Osteoblast (primary cell): ENCODE measurements around the gene SLC34A1. TPM values are rescaled to one million over a fixed set of nuclear protein-coding genes. Genes with fewer than 3 reads are reported as not detected.
"Not testable (repeated sequence)": the region's sequence is repeated elsewhere in the genome, so short reads cannot be mapped to it uniquely, and the experiment has no call there.

Source experiments
- DNase-seq: peaks from one replicate; pipeline ENCODE4 v3.0.0; 2011; ENCODE audit warnings: low spot score, mixed read lengths; ENCODE audit not compliant: insufficient read length; ENCODE audit errors: missing footprints
- H2AFZ ChIP-seq: 2 replicates; pipeline ENCODE4 v1.6.0; 2011; ENCODE audit warnings: mild to moderate bottlenecking, low read length
- H3K27ac ChIP-seq: 2 replicates; pipeline ENCODE4 v1.5.1; 2011; ENCODE audit warnings: mild to moderate bottlenecking, low read depth, low read length, moderate library complexity
- H3K27me3 ChIP-seq: 2 replicates; pipeline ENCODE4 v1.6.0; 2012; ENCODE audit warnings: mild to moderate bottlenecking, control low read depth, inconsistent platforms, low read length, moderate library complexity; ENCODE audit not compliant: insufficient read depth
- H3K36me3 ChIP-seq: 2 replicates; pipeline ENCODE4 v1.5.1; 2011; ENCODE audit warnings: mild to moderate bottlenecking, low read length, control low read depth, moderate library complexity; ENCODE audit not compliant: insufficient read depth
- H3K4me1 ChIP-seq: 2 replicates; pipeline ENCODE4 v1.5.1; 2011; ENCODE audit warnings: mild to moderate bottlenecking, low read length, control low read depth, moderate library complexity; ENCODE audit not compliant: insufficient read depth
- H3K4me2 ChIP-seq: 2 replicates; pipeline ENCODE4 v1.6.0; 2011; ENCODE audit warnings: mild to moderate bottlenecking, low read length; ENCODE audit not compliant: insufficient read depth
- H3K4me3 ChIP-seq: fragments of 200-600 bp; sonication (generic); 3 replicates; pipeline ENCODE4 v1.5.1; 2012; ENCODE audit warnings: mild to moderate bottlenecking, low read length, inconsistent platforms; ENCODE audit not compliant: insufficient read depth
- H3K79me2 ChIP-seq: 2 replicates; pipeline ENCODE4 v1.6.0; 2012; ENCODE audit warnings: mild to moderate bottlenecking, low read length, control low read depth, inconsistent platforms; ENCODE audit not compliant: insufficient read depth
- H3K9me3 ChIP-seq: 2 replicates; pipeline ENCODE4 v1.5.1; 2011; ENCODE audit warnings: low read depth, low read length, control low read depth
- H4K20me1 ChIP-seq: 2 replicates; pipeline ENCODE4 v1.6.0; 2012; ENCODE audit warnings: mild to moderate bottlenecking, low read length, control low read depth; ENCODE audit not compliant: insufficient read depth
- CTCF ChIP-seq: IDR thresholded peaks from 2 replicates; pipeline ENCODE4 v1.5.1; 2011; ENCODE audit warnings: mild to moderate bottlenecking, low read depth, low read length, moderate library complexity; ENCODE audit errors: extremely low read depth
- total RNA-seq: library from RNA; depleted of rRNA; stranded (reverse); fragments of >200 nt; gene quantifications from 2 replicates; pipeline ENCODE4 v1.2.3, GENCODE V29; 2012

The SLC34A1 gene
- total RNA-seq, 1 donor: not detected

- H3K27me3 ChIP-seq: no peaks in the 10 kb centered on the region
- peaks cover 33% of the 10 kb centered on the region for H3K79me2 ChIP-seq
- H3K4me2 ChIP-seq: no peak overlapping the region
- TF ChIP-seq CTCF: no peak
- H3K36me3 ChIP-seq: peaks cover 48% of the 10 kb centered on the region
- no peak overlapping the region for H3K27ac ChIP-seq
- H2AFZ ChIP-seq: no peak overlapping the region
- no peak overlapping the region for H3K4me3 ChIP-seq
- no peaks in the 10 kb centered on the region for H3K9me3 ChIP-seq
- peaks cover 19% of the 10 kb centered on the region for H4K20me1 ChIP-seq
- no peaks in the 10 kb centered on the region for H3K4me1 ChIP-seq
- peak; percentile 64 for DNase-seq
Measured at GRCh38 chr5:177336603-177337494, 47.4 kb upstream of the SLC34A1 start.

GRCh38 chr5:177338251-177339106, 45.8 kb upstream of the SLC34A1 start:
- H3K4me2 ChIP-seq: no peak overlapping the region
- H3K27me3 ChIP-seq: no peaks in the 10 kb centered on the region
- H3K9me3 ChIP-seq: no peaks in the 10 kb centered on the region
- H3K4me3 ChIP-seq: no peak overlapping the region
- TF ChIP-seq CTCF: no peak
- H4K20me1 ChIP-seq: peaks cover 17% of the 10 kb centered on the region
- H3K27ac ChIP-seq: no peak overlapping the region
- no peaks in the 10 kb centered on the region for H3K4me1 ChIP-seq
- no peak overlapping the region for H2AFZ ChIP-seq
- peaks cover 39% of the 10 kb centered on the region for H3K79me2 ChIP-seq
- peak; percentile 27 for DNase-seq
- H3K36me3 ChIP-seq: peaks cover 41% of the 10 kb centered on the region

GRCh38 chr5:177339107-177339638, 45.1 kb upstream of the SLC34A1 start:
- Histone ChIP-seq H3K9me3 (no peaks in the 10 kb centered on the region), H3K4me1 (no peaks in the 10 kb centered on the region), H2AFZ (no peak overlapping the region), H3K4me3 (no peak overlapping the region), H3K27ac (no peak overlapping the region), H3K79me2 (peaks cover 44% of the 10 kb centered on the region), H4K20me1 (peaks cover 17% of the 10 kb centered on the region), H3K36me3 (peaks cover 39% of the 10 kb centered on the region), H3K4me2 (no peak overlapping the region), H3K27me3 (no peaks in the 10 kb centered on the region)
- peak; percentile 39 for DNase-seq
- TF ChIP-seq CTCF: no peak

- H3K27me3 ChIP-seq, H2AFZ ChIP-seq, H3K4me1 ChIP-seq, DNase-seq, H3K27ac ChIP-seq, H3K4me2 ChIP-seq, H3K9me3 ChIP-seq, H3K4me3 ChIP-seq: not testable (repeated sequence)
- Histone ChIP-seq H3K79me2 (peaks cover 79% of the 10 kb centered on the region), H4K20me1 (peaks cover 18% of the 10 kb centered on the region), H3K36me3 (peaks cover 12% of the 10 kb centered on the region)
Measured at GRCh38 chr5:177343000-177343399, 41.2 kb upstream of the SLC34A1 start.
